Kidney epithelial cell (primary cell): ENCODE measurements around the gene CDH13. TPM values are rescaled to one million over a fixed set of nuclear protein-coding genes. Genes with fewer than 3 reads are reported as not detected.

ENCODE experiments used
- DNase-seq: peaks from one replicate; pipeline ENCODE4 v3.0.0-alpha.2; 2010; ENCODE audit warnings: low read depth
- H3K27me3 ChIP-seq: 2 replicates; pipeline ENCODE4 v1.6.0; 2011; ENCODE audit warnings: low read length; ENCODE audit not compliant: control insufficient read depth, insufficient read depth
- H3K36me3 ChIP-seq: 2 replicates; pipeline ENCODE4 v1.5.1; 2011; ENCODE audit warnings: low read length; ENCODE audit not compliant: control insufficient read depth, insufficient read depth
- H3K4me3 ChIP-seq: 2 replicates; pipeline ENCODE4 v1.5.1; 2011; ENCODE audit warnings: low read depth, mild to moderate bottlenecking, control low read depth, low read length
- total RNA-seq: library from RNA; depleted of rRNA; stranded (reverse); fragments of >200 nt; gene quantifications from 2 replicates; pipeline ENCODE4 v1.2.3, GENCODE V29; 2015
- TF ChIP-seq, protein P1 (sequence below): IDR thresholded peaks from 2 replicates; pipeline ENCODE4 v1.5.1; 2011; ENCODE audit warnings: mild to moderate bottlenecking, moderate library complexity, low read length, control low read depth, inconsistent platforms; ENCODE audit not compliant: insufficient read depth, poor library complexity, severe bottlenecking

Gene CDH13
- total RNA-seq, 1 donor from 2014 or later = 32.8 TPM

GRCh38 chr16:83441517-83441916 lies 814.7 kb downstream of the CDH13 start:
- Histone ChIP-seq H3K36me3 (no peaks in the 10 kb centered on the region), H3K27me3 (no peaks in the 10 kb centered on the region), H3K4me3 (no peak overlapping the region)
- no peak for DNase-seq
- TF ChIP-seq, protein P1, sequence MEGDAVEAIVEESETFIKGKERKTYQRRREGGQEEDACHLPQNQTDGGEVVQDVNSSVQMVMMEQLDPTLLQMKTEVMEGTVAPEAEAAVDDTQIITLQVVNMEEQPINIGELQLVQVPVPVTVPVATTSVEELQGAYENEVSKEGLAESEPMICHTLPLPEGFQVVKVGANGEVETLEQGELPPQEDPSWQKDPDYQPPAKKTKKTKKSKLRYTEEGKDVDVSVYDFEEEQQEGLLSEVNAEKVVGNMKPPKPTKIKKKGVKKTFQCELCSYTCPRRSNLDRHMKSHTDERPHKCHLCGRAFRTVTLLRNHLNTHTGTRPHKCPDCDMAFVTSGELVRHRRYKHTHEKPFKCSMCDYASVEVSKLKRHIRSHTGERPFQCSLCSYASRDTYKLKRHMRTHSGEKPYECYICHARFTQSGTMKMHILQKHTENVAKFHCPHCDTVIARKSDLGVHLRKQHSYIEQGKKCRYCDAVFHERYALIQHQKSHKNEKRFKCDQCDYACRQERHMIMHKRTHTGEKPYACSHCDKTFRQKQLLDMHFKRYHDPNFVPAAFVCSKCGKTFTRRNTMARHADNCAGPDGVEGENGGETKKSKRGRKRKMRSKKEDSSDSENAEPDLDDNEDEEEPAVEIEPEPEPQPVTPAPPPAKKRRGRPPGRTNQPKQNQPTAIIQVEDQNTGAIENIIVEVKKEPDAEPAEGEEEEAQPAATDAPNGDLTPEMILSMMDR = no peak

GRCh38 chr16:83443972-83444371 lies 817.2 kb downstream of the CDH13 start:
- Histone ChIP-seq H3K36me3 (no peaks in the 10 kb centered on the region), H3K27me3 (no peaks in the 10 kb centered on the region), H3K4me3 (no peak overlapping the region)
- TF ChIP-seq, protein P1 = no peak
- no peak for DNase-seq

- Histone ChIP-seq H3K27me3 (no peaks in the 10 kb centered on the region), H3K36me3 (no peaks in the 10 kb centered on the region), H3K4me3 (no peak overlapping the region)
- DNase-seq = no peak
- TF ChIP-seq, protein P1 = no peak
Measured at GRCh38 chr16:83447560-83447959, 820.8 kb downstream of the CDH13 start.

DNA sequence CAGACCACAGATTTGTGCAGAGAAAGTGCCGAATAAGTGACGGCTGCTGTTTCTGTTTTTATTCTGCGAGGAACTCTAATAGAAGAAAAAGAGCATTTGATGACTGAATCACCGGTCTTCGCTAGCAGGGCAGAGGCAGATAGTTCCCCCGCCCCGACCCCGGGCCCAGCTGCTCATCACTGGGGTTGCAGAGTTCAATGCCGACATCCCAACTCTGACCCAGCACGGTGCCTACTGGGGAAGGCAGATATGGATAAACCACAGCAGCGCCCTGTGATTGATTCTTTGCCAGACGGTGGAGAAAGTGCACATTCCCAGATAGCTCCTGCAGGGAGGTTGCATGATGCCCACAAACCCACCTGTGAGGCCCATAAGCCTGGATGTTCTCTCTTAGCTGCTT lies 823.1 kb downstream of the CDH13 start:
- Histone ChIP-seq H3K36me3 (no peaks in the 10 kb centered on the region), H3K27me3 (no peaks in the 10 kb centered on the region), H3K4me3 (no peak overlapping the region)
- DNase-seq = no peak
- TF ChIP-seq, protein P1 = no peak

DNA sequence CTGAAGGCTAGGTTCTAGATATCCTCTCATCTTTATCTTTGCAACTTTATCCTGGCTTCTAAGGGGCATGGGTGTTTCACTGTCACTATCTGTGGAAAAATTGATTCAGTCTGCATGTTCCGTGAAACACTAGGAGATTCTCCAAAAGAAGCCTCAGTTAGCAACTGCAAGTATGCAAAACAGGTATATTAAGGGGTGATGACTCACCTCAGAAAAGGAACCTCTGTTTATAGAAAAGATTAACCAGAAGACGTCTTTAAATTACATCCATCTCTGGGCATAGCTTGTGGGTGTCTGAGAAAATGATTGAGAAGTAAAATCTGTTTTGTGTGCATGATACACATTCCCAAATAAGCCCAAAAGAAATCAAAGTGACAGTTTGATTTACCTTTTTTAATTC lies 827.2 kb downstream of the CDH13 start:
- Histone ChIP-seq H3K4me3 (no peak overlapping the region), H3K27me3 (no peaks in the 10 kb centered on the region), H3K36me3 (no peaks in the 10 kb centered on the region)
- TF ChIP-seq, protein P1 = no peak
- DNase-seq = no peak

- no peak overlapping the region for H3K4me3 ChIP-seq
- H3K27me3 ChIP-seq = no peaks in the 10 kb centered on the region
- no peaks in the 10 kb centered on the region for H3K36me3 ChIP-seq
- DNase-seq = no peak
- TF ChIP-seq, protein P1 = no peak
Measured at GRCh38 chr16:83455716-83456115, 828.9 kb downstream of the CDH13 start.
